ENCODE measurements around the gene PREB. TPM values are rescaled to one million over a fixed set of nuclear protein-coding genes. Genes with fewer than 3 reads are reported as not detected.

Gene PREB
- total and polyA plus RNA-seq, 2 of the 13 experiments (the other 11 are each of a cell fraction or from before 2014, with no cell fraction given): 112 to 192 TPM

DNA sequence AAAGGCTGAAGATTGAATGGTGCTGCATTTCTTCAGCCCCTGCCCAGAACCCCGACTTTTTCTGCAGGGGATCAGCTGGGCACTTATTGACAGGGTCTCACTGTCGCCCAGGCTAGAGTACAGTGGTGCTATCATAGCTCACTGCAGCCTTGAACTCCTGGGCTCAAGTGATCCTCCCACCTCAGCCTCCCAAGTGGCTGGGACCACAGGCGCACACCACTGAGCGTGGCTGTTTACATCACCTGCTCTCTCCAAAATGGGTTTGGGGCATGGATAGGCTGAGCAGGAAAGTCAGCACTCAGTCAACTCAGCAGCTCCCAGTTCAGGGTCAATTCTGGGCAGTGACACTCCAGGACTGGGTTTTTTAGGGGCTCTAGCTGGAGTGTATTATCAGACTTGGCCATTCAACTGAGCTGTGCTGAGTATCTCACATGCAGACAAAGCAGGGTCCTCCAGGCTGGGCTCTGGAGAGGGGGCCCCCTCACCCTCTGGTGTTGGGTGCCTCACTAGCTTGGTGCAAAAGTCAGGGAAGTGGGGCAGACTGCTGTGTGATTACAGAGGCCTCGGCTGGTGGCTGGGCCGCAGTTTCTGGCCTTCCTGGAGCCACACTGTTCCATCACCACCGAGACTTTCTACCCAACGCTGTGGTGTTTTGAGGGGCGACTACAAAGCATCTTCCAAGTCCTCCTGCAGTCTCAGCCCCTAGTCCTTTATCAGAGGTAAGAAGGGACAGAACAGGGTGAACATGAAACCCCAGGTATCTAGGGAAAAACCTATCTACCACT, 6.4 kb downstream of the PREB start (continued):
- TF ChIP-seq KDM2A (CRISPR knock-in tag; IDR thresholded peaks at IDR 0.05; ENCODE audit: borderline replicate concordance, low read depth) (peak; percentile 42), EED (CRISPR knock-in tag; IDR thresholded peaks at IDR 0.05) (peak; percentile 69; the same call in 1 of the 2 replicates), JUN (CRISPR knock-in tag; IDR thresholded peaks at IDR 0.05) (no peak), ZNF343 (CRISPR knock-in tag; IDR thresholded peaks at IDR 0.05) (no peak), HNRNPH1 (optimal IDR thresholded peaks at IDR 0.05; ENCODE audit: low read depth, low read length) (no peak), ATAD3A (CRISPR knock-in tag; IDR thresholded peaks at IDR 0.05) (no peak), ZNF350 (CRISPR knock-in tag; IDR thresholded peaks at IDR 0.05; ENCODE audit: borderline replicate concordance, low read depth) (peak; percentile 25; the same call in 1 of the 2 replicates)
- TF ChIP-seq, protein P1, sequence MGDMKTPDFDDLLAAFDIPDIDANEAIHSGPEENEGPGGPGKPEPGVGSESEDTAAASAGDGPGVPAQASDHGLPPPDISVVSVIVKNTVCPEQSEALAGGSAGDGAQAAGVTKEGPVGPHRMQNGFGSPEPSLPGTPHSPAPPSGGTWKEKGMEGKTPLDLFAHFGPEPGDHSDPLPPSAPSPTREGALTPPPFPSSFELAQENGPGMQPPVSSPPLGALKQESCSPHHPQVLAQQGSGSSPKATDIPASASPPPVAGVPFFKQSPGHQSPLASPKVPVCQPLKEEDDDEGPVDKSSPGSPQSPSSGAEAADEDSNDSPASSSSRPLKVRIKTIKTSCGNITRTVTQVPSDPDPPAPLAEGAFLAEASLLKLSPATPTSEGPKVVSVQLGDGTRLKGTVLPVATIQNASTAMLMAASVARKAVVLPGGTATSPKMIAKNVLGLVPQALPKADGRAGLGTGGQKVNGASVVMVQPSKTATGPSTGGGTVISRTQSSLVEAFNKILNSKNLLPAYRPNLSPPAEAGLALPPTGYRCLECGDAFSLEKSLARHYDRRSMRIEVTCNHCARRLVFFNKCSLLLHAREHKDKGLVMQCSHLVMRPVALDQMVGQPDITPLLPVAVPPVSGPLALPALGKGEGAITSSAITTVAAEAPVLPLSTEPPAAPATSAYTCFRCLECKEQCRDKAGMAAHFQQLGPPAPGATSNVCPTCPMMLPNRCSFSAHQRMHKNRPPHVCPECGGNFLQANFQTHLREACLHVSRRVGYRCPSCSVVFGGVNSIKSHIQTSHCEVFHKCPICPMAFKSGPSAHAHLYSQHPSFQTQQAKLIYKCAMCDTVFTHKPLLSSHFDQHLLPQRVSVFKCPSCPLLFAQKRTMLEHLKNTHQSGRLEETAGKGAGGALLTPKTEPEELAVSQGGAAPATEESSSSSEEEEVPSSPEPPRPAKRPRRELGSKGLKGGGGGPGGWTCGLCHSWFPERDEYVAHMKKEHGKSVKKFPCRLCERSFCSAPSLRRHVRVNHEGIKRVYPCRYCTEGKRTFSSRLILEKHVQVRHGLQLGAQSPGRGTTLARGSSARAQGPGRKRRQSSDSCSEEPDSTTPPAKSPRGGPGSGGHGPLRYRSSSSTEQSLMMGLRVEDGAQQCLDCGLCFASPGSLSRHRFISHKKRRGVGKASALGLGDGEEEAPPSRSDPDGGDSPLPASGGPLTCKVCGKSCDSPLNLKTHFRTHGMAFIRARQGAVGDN (CRISPR knock-in tag; IDR thresholded peaks at IDR 0.05): peak; percentile 29; the same call in 1 of the 2 replicates
- TF ChIP-seq, protein P2, sequence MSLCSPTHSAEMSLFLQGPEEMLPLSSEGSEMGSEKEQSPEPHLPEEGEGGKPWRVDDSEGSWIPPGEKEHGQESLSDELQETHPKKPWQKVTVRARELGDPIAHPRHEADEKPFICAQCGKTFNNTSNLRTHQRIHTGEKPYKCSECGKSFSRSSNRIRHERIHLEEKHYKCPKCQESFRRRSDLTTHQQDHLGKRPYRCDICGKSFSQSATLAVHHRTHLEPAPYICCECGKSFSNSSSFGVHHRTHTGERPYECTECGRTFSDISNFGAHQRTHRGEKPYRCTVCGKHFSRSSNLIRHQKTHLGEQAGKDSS (CRISPR knock-in tag; IDR thresholded peaks at IDR 0.05; ENCODE audit: borderline replicate concordance, low read depth): 0 out of 2 replicates have a peak, but pooled peaks have one; percentile 19
- TF ChIP-seq, protein P3, sequence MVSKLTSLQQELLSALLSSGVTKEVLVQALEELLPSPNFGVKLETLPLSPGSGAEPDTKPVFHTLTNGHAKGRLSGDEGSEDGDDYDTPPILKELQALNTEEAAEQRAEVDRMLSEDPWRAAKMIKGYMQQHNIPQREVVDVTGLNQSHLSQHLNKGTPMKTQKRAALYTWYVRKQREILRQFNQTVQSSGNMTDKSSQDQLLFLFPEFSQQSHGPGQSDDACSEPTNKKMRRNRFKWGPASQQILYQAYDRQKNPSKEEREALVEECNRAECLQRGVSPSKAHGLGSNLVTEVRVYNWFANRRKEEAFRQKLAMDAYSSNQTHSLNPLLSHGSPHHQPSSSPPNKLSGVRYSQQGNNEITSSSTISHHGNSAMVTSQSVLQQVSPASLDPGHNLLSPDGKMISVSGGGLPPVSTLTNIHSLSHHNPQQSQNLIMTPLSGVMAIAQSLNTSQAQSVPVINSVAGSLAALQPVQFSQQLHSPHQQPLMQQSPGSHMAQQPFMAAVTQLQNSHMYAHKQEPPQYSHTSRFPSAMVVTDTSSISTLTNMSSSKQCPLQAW (CRISPR knock-in tag; IDR thresholded peaks at IDR 0.05): peak; percentile 9; the same call in 1 of the 2 replicates

Data from HepG2 (cell line).